GM18498 (cell line): ENCODE measurements around the gene ARG2.
A peak's percentile ranks its signal among the peaks of the same experiment; 100 is the strongest.

Source experiments
- ATAC-seq: cut with Tn5 transposase; IDR thresholded peaks from one replicate; pipeline ENCODE4 v1.9.1; 2021; ENCODE audit warnings: mild to moderate bottlenecking, moderate library complexity; ENCODE audit not compliant: unreplicated experiment

Gene ARG2

GRCh38 chr14:67619446-67620216 lies at the start of gene ARG2:
Gene ARG2, plus strand, starts transcription at chr14:67619920. Its CDS starts 58 bp downstream, at chr14:67619978.
- ATAC-seq: peak; percentile 97

- ATAC-seq: no peak
Measured at GRCh38 chr14:67570453-67570852, 49.3 kb upstream of the ARG2 start.

- ATAC-seq: peak; percentile 77
Measured at GRCh38 chr14:67571275-67571990, 48.3 kb upstream of the ARG2 start.

GRCh38 chr14:67571991-67572323 lies 47.8 kb upstream of the ARG2 start:
- ATAC-seq: no peak

GRCh38 chr14:67572608-67573007 lies 47.1 kb upstream of the ARG2 start:
- ATAC-seq: no peak

GRCh38 chr14:67573228-67574010 lies 46.3 kb upstream of the ARG2 start:
- no peak for ATAC-seq

- ATAC-seq: no peak
Measured at GRCh38 chr14:67574156-67574555, 45.6 kb upstream of the ARG2 start.

- no peak for ATAC-seq
Measured at GRCh38 chr14:67574806-67575205, 44.9 kb upstream of the ARG2 start.

- ATAC-seq: no peak
Measured at GRCh38 chr14:67575684-67576083, 44.0 kb upstream of the ARG2 start.

GRCh38 chr14:67576216-67576955 lies 43.3 kb upstream of the ARG2 start:
- ATAC-seq: no peak

GRCh38 chr14:67577181-67577808 lies 42.4 kb upstream of the ARG2 start:
- ATAC-seq: no peak

GRCh38 chr14:67577909-67578749 lies 41.6 kb upstream of the ARG2 start:
- no peak for ATAC-seq

GRCh38 chr14:67579040-67579439 lies 40.7 kb upstream of the ARG2 start:
- no peak for ATAC-seq

GRCh38 chr14:67579636-67580035 lies 40.1 kb upstream of the ARG2 start:
- no peak for ATAC-seq

- no peak for ATAC-seq
Measured at GRCh38 chr14:67580336-67581171, 39.2 kb upstream of the ARG2 start.

GRCh38 chr14:67581643-67582042 lies 38.1 kb upstream of the ARG2 start:
- no peak for ATAC-seq

GRCh38 chr14:67582061-67582460 lies 37.7 kb upstream of the ARG2 start:
- ATAC-seq: no peak

GRCh38 chr14:67583711-67584644 lies 35.7 kb upstream of the ARG2 start:
- ATAC-seq: peak; percentile 72
